GM10266 (cell line): ENCODE measurements around the gene COL23A1.

Source experiments
- DNase-seq: peaks from one replicate; pipeline ENCODE4 v3.0.0; 2012; ENCODE audit errors: extremely low spot score
- CTCF ChIP-seq: IDR thresholded peaks from 2 replicates; pipeline ENCODE4 v1.5.1; 2012; ENCODE audit warnings: mild to moderate bottlenecking, low read depth; ENCODE audit not compliant: control insufficient read depth, insufficient read depth; ENCODE audit errors: missing control alignments

The COL23A1 gene

GRCh38 chr5:178486239-178486641 lies 104.0 kb downstream of the COL23A1 start:
- no peak for DNase-seq
- TF ChIP-seq CTCF = no peak

DNA sequence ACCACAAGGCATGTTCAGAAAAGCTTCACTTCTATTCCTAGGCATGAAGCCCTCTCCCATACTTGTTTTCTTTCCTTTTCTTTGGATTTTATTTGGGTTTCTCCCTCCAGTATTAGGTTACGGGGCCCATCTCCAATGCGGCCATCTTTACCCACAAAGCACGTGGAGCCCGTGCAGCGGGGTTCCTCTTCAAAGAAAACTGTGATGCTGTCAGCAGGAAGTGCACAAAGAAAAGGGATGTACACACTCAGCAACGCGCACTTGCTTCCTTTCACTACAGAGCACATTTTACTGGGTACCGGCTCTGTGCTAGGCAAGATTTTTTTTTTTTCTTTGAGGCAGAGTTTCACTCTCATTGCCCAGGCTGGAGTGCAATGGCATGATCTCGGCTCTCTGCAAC lies 106.6 kb downstream of the COL23A1 start:
- no peak for DNase-seq
- no peak for TF ChIP-seq CTCF

DNA sequence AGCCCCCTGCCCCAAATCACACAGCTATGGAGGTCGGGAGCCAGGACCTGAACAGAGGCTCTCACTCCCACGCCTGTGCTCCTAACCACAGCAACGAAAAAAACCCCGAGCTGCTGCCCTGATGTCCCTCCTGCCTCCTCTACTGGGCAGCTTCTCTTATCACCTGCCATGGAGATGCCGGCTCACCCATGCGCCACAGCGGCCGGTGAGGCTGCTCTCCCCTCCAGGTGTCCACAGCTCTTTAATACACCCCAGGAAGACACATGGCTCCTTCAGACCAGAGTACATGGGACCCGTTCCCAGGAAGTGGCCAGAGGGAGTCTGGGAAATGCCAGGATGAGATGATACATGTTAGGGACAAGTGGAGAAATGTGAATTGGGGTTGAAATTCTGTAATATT lies 110.9 kb downstream of the COL23A1 start:
- no peak for TF ChIP-seq CTCF

GRCh38 chr5:178478370-178478769 lies 111.8 kb downstream of the COL23A1 start:
- DNase-seq = no peak
- TF ChIP-seq CTCF = no peak

More for the DNA sequence above, 110.9 kb downstream of the COL23A1 start:
- DNase-seq = no peak

GRCh38 chr5:178477802-178478201 lies 112.4 kb downstream of the COL23A1 start:
- no peak for TF ChIP-seq CTCF
- no peak for DNase-seq

DNA sequence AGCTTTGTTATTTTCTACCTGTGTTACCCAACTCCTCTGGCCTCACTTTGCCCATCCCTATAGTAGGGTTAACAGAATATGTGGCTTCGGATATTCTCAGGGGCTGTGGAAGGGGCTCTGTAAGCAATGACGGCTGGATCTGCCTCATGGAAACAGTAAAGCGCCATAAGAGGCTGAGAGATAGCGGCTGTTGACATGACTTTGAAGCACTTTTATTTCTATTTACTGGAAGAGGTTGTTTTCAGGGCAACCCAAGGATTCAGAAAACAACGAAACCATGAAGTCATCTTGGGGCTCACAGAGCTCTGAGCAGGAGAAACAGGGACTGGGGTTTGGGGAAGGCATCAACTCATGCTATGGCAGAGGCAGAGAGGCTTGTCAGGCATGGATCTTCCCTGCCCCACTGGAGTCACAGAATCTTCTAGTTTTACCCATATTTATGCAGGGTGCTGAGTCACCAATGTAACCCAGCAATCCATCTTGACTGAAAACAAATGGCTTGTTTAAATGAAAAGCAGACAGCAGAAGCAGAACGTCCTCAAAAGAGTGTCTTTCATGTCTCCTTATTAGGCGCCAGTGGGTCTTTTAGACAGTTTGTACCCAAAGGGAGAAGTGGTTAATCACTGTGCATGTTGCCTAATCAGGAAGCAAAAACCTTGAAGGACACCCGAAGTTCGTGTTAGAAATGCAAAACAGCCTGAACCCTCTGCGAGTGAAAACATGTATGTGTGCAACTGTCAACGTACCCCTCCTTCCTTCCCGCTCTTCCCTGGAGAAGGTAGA lies 113.0 kb downstream of the COL23A1 start:
- TF ChIP-seq CTCF = no peak
- DNase-seq = no peak

DNA sequence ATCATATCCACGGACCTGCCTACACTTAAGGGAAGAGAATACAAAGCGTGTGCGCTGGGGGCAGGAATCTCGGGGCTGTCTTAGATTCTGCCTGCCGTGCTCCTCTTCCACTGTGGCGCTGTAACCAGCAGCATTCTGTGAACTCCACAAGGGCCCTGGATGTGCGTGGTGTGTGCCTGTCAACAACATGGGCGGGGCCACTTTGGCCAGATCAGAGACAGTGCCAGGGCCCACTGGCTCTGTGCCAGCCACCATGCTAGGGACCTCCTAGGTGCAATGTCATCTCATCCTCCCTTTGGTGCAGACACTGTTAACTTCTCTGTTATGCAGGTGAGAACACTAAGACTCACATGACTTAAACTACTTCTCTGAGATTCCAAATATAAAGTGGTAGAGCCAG lies 113.7 kb downstream of the COL23A1 start:
- no peak for DNase-seq
- TF ChIP-seq CTCF = no peak
